GM12801 (cell line): ENCODE data around the gene ARID5B.
A peak's percentile ranks its signal among the peaks of the same experiment; 100 is the strongest.

Experiments
- TF ChIP-seq, protein P1 (sequence below): IDR thresholded peaks from one replicate; pipeline ENCODE4 v1.5.1; 2011; ENCODE audit warnings: control low read depth; ENCODE audit not compliant: insufficient read length; ENCODE audit errors: extremely low read depth

The ARID5B gene

DNA sequence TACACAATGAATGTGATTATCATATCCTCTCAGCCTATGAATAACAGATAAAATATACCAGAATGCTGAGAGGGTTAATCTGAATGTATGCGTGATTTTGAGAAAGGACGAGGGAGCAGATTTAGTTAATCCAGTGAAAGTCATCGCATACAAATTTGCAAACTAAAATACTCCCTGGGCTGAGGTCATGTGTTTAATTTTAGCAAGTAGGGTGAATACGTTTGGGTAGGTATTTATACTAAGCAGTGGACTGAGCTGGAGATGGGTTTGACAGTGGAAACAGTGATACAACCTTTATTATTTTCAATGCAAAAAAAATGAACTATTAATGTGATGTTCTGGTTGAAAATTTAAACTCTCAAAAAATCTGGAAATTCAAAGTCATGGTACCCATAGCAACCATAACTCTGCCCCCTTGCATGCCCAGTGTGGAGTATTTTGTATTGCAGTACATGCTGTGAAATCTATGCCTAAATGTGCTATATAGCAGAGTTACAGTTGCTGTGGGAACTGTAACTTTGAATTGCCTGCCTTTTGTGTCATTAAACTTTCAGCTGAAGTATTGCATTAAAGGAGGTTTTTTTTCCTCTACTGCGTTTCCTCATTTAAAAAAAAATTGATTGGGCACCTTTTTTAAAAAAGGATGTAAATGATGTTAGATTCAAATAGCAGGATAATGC, 9.5 kb upstream of the ARID5B start:
- TF ChIP-seq, protein P1, sequence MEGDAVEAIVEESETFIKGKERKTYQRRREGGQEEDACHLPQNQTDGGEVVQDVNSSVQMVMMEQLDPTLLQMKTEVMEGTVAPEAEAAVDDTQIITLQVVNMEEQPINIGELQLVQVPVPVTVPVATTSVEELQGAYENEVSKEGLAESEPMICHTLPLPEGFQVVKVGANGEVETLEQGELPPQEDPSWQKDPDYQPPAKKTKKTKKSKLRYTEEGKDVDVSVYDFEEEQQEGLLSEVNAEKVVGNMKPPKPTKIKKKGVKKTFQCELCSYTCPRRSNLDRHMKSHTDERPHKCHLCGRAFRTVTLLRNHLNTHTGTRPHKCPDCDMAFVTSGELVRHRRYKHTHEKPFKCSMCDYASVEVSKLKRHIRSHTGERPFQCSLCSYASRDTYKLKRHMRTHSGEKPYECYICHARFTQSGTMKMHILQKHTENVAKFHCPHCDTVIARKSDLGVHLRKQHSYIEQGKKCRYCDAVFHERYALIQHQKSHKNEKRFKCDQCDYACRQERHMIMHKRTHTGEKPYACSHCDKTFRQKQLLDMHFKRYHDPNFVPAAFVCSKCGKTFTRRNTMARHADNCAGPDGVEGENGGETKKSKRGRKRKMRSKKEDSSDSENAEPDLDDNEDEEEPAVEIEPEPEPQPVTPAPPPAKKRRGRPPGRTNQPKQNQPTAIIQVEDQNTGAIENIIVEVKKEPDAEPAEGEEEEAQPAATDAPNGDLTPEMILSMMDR: no peak

DNA sequence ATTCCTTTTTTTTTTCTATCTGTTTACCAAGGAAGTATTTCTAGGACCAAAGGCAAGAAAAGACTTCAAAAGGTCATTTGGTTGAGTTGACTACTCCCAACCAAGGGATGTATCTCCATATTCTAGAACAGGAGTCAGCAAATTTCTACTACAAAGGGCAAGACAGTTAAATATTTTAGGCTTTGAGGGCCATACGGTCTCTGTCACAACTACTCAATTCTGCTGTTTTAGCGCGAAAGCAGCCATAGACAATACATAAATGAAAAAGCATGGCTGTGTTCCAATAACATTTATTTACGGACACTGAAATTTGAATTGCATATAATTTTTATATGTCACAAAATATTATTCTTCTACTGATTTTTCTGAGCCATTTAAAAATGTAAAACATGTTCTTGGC, 8.5 kb upstream of the ARID5B start:
- TF ChIP-seq, protein P1: no peak

- TF ChIP-seq, protein P1: no peak
Measured at GRCh38 chr10:61894133-61894532, 7.4 kb upstream of the ARID5B start.

DNA sequence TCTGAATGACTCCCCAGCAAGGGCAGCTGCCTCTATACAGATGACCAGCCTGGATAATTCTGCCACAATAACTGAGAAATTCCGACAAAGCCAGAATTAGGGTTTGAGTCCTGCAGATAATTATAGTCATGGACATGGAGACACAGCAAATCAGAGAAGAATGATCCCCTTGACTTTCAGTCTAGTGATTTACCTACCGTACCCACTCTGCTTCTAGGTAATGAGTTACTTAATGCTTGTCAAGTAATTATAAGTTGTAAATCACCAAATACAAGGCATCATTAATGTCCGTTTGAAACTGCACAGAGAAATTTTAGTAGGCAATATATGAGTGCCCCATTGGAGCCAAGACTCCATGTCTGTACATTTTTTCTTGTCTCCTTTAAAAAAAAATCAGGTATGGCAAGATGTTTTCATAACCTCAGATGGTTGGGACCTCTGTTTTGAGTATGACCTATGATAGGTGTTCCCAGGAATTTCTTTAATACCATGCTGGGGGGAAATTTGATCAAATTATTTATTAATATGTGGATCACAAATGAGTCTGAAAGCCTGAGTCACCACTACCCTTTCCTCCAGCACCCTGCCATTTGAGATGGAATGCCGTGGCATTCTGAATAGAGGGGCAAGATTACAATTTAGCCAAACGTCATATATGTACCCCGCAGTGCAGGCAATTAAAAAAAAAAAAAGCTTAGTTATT, 5.5 kb upstream of the ARID5B start:
- TF ChIP-seq, protein P1: no peak

GRCh38 chr10:61896854-61897661, 4.4 kb upstream of the ARID5B start:
- TF ChIP-seq, protein P1: peak; percentile 15

- TF ChIP-seq, protein P1: no peak
Measured at GRCh38 chr10:61897671-61898434, 3.6 kb upstream of the ARID5B start.

- TF ChIP-seq, protein P1: no peak
Measured at GRCh38 chr10:61898435-61898778, 3.1 kb upstream of the ARID5B start.
